GM12892 (cell line): ENCODE measurements around the gene NEUROG3.

Experiments used
- POLR2A ChIP-seq: IDR thresholded peaks from 2 replicates; pipeline ENCODE4 v1.6.1; 2011; ENCODE audit warnings: low read depth, low read length, control low read depth
- POLR2AphosphoS5 ChIP-seq: IDR thresholded peaks from 2 replicates; pipeline ENCODE4 v1.6.1; 2011; ENCODE audit warnings: low read depth, low read length, control low read depth
- TAF1 ChIP-seq: IDR thresholded peaks from 2 replicates; pipeline ENCODE4 v1.6.1; 2011; ENCODE audit warnings: low read depth, mild to moderate bottlenecking, control low read depth, low read length, borderline replicate concordance

GRCh38 chr10:69583106-69583505 is 9.9 kb upstream of the NEUROG3 start:
- TF ChIP-seq POLR2AphosphoS5 (no peak), TAF1 (no peak), POLR2A (no peak)
